ENCODE measurements around the gene RIT2. TPM values are rescaled to one million over a fixed set of nuclear protein-coding genes. Genes with fewer than 3 reads are reported as not detected.

The RIT2 gene
- total and polyA plus RNA-seq, 5 donors from 2014 or later: not detected

- Histone ChIP-seq H3K4me3 (ENCODE audit: low read depth, low read length) (no peak overlapping the region), H3K27ac (ENCODE audit: insufficient read depth, low read length, poor library complexity, severe bottlenecking) (no peak overlapping the region), H3K27me3 (ENCODE audit: control insufficient read depth, insufficient read depth, low read length) (no peaks in the 10 kb centered on the region), H3K9me3 (ENCODE audit: control insufficient read depth in 2 of 2, low read length in 2 of 2) (peaks cover 0 to 1% of the 10 kb centered on the region in 2 experiments), H3K36me3 (ENCODE audit: control insufficient read depth, insufficient read depth, low read length) (no peaks in the 10 kb centered on the region), H3K4me1 (ENCODE audit: control insufficient read depth, insufficient read depth, low read length, poor library complexity, severe bottlenecking) (no peaks in the 10 kb centered on the region)
- H3K27me3 Mint-ChIP-seq: no peaks in the 10 kb centered on the region
- H3K27ac Mint-ChIP-seq: no peak overlapping the region
- no peaks in the 10 kb centered on the region for H3K4me1 Mint-ChIP-seq
- H3K9me3 Mint-ChIP-seq: peaks cover 2 to 24% (median 6%) of the 10 kb centered on the region in 7 donors
- no peak overlapping the region for H3K4me3 Mint-ChIP-seq
- ATAC-seq (ENCODE audit: low read depth in 2 of 2) (no peak), DNase-seq (no peak)
- no peaks in the 10 kb centered on the region for H3K36me3 Mint-ChIP-seq
Measured at GRCh38 chr18:43061318-43061717, 54.2 kb downstream of the RIT2 start.

- ATAC-seq (ENCODE audit: low read depth in 2 of 2) (no peak), DNase-seq (no peak)
- no peaks in the 10 kb centered on the region for H3K27me3 Mint-ChIP-seq
- Histone ChIP-seq H3K27me3 (ENCODE audit: control insufficient read depth, insufficient read depth, low read length) (no peaks in the 10 kb centered on the region), H3K4me1 (ENCODE audit: control insufficient read depth, insufficient read depth, low read length, poor library complexity, severe bottlenecking) (no peaks in the 10 kb centered on the region), H3K9me3 (ENCODE audit: control insufficient read depth in 2 of 2, low read length in 2 of 2) (peaks cover 0 to 1% of the 10 kb centered on the region in 2 experiments), H3K27ac (ENCODE audit: insufficient read depth, low read length, poor library complexity, severe bottlenecking) (no peak overlapping the region), H3K4me3 (ENCODE audit: low read depth, low read length) (no peak overlapping the region), H3K36me3 (ENCODE audit: control insufficient read depth, insufficient read depth, low read length) (no peaks in the 10 kb centered on the region)
- peaks cover 0 to 19% (median 4%) of the 10 kb centered on the region in 7 donors for H3K9me3 Mint-ChIP-seq
- no peak overlapping the region for H3K4me3 Mint-ChIP-seq
- H3K27ac Mint-ChIP-seq: no peak overlapping the region
- no peaks in the 10 kb centered on the region for H3K4me1 Mint-ChIP-seq
- no peaks in the 10 kb centered on the region for H3K36me3 Mint-ChIP-seq
Measured at GRCh38 chr18:43060020-43060419, 55.5 kb downstream of the RIT2 start.

- H3K27me3 Mint-ChIP-seq: no peaks in the 10 kb centered on the region
- peaks cover 0 to 4% of the 10 kb centered on the region in 2 experiments for H3K9me3 ChIP-seq (ENCODE audit: control insufficient read depth in 2 of 2, low read length in 2 of 2)
- H3K27ac ChIP-seq (ENCODE audit: insufficient read depth, low read length, poor library complexity, severe bottlenecking): no peak overlapping the region
- H3K4me3 ChIP-seq (ENCODE audit: low read depth, low read length): no peak overlapping the region
- H3K4me1 Mint-ChIP-seq: no peaks in the 10 kb centered on the region
- no peaks in the 10 kb centered on the region for H3K27me3 ChIP-seq (ENCODE audit: control insufficient read depth, insufficient read depth, low read length)
- H3K36me3 Mint-ChIP-seq: no peaks in the 10 kb centered on the region
- DNase-seq (no peak), ATAC-seq (ENCODE audit: low read depth in 2 of 2) (no peak)
- no peak overlapping the region for H3K4me3 Mint-ChIP-seq
- H3K4me1 ChIP-seq (ENCODE audit: control insufficient read depth, insufficient read depth, low read length, poor library complexity, severe bottlenecking): no peaks in the 10 kb centered on the region
- no peaks in the 10 kb centered on the region for H3K36me3 ChIP-seq (ENCODE audit: control insufficient read depth, insufficient read depth, low read length)
- H3K27ac Mint-ChIP-seq: no peak overlapping the region
- H3K9me3 Mint-ChIP-seq: peaks cover 0 to 20% (median 4%) of the 10 kb centered on the region in 7 donors
Measured at GRCh38 chr18:43054815-43055519, 60.5 kb downstream of the RIT2 start.

DNA sequence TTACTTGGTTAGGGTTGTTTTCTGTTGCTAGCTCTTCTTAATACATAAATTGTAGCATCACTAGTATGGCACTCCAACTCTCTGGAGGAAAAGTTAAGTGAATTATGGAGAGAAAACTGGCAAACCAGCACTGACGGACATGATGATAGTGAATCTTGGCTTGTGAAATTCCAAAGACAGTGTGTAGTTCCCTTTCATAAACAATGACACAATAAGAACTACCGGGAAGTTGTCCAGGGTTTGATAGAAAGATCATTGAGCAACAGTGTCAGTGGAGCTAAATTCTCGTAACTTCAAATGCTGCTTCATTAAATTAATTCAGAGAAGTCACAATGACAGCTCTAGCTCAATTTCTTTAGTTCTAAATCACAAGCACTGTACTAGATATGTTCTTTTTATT lies 66.5 kb downstream of the RIT2 start:
- H3K9me3 Mint-ChIP-seq: peaks cover 0 to 21% (median 4%) of the 10 kb centered on the region in 7 donors
- no peak for DNase-seq
- Histone ChIP-seq H3K9me3 (ENCODE audit: control insufficient read depth in 2 of 2, low read length in 2 of 2) (peaks cover 0 to 4% of the 10 kb centered on the region in 2 experiments), H3K4me3 (ENCODE audit: low read depth, low read length) (no peak overlapping the region), H3K36me3 (ENCODE audit: control insufficient read depth, insufficient read depth, low read length) (no peaks in the 10 kb centered on the region), H3K27me3 (ENCODE audit: control insufficient read depth, insufficient read depth, low read length) (no peaks in the 10 kb centered on the region), H3K4me1 (ENCODE audit: control insufficient read depth, insufficient read depth, low read length, poor library complexity, severe bottlenecking) (no peaks in the 10 kb centered on the region), H3K27ac (ENCODE audit: insufficient read depth, low read length, poor library complexity, severe bottlenecking) (no peak overlapping the region)
- ATAC-seq (ENCODE audit: low read depth in 2 of 2): no peak
- no peaks in the 10 kb centered on the region for H3K27me3 Mint-ChIP-seq
- no peak overlapping the region for H3K27ac Mint-ChIP-seq
- no peaks in the 10 kb centered on the region for H3K4me1 Mint-ChIP-seq
- peak overlapping the region in 1 of 4 donors; percentile 79 for H3K4me3 Mint-ChIP-seq
- H3K36me3 Mint-ChIP-seq: no peaks in the 10 kb centered on the region

DNA sequence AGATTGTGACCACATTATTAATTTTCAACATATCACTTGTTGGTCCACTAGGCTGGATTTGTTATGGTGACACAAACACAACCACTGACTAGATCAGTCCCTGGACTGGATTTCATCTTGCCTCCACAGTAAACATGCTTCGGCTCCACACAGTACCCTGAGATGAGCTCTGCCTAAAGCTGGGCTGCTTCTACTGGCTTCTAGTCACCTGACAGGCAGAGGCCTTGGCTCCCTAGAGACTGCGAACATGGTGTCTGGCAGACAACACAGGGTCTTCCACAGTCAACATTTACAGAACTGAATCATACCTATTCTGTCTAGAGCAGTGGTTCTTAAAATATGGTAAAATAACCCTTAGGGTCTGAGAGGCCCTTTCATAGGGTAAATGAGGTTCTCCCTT lies 69.2 kb downstream of the RIT2 start:
- Histone ChIP-seq H3K27me3 (ENCODE audit: control insufficient read depth, insufficient read depth, low read length) (no peaks in the 10 kb centered on the region), H3K27ac (ENCODE audit: insufficient read depth, low read length, poor library complexity, severe bottlenecking) (no peak overlapping the region), H3K4me3 (ENCODE audit: low read depth, low read length) (no peak overlapping the region), H3K4me1 (ENCODE audit: control insufficient read depth, insufficient read depth, low read length, poor library complexity, severe bottlenecking) (no peaks in the 10 kb centered on the region), H3K9me3 (ENCODE audit: control insufficient read depth in 2 of 2, low read length in 2 of 2) (peaks cover 0 to 4% of the 10 kb centered on the region in 2 experiments), H3K36me3 (ENCODE audit: control insufficient read depth, insufficient read depth, low read length) (no peaks in the 10 kb centered on the region)
- Mint-ChIP-seq H3K27me3 (no peaks in the 10 kb centered on the region), H3K4me3 (no peak overlapping the region), H3K9me3 (peaks cover 0 to 19% (median 6%) of the 10 kb centered on the region in 7 donors), H3K36me3 (no peaks in the 10 kb centered on the region), H3K4me1 (no peaks in the 10 kb centered on the region), H3K27ac (no peak overlapping the region)
- DNase-seq (no peak), ATAC-seq (ENCODE audit: low read depth in 2 of 2) (no peak)

DNA sequence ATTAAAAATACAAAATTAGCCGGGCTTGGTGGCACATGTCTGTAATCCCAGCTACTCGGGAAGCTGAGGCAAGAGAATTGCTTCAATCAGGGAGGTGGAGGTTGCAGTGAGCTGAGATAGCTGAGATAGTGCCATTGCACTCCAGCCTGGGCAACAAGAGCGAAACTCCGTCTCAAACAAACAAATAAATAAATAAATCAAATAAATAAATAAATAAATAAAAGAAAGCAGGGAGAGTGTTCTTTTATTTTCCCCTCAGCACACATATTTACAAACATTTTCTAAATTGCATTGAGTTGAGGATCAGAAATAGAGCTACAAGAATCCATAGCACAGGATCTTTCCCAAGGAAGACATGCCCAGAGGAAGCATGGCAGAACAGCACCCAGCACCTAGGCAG lies 71.9 kb downstream of the RIT2 start:
- no peaks in the 10 kb centered on the region for H3K36me3 ChIP-seq (ENCODE audit: control insufficient read depth, insufficient read depth, low read length)
- ATAC-seq (ENCODE audit: low read depth in 2 of 2): no peak
- no peak overlapping the region for H3K4me3 ChIP-seq (ENCODE audit: low read depth, low read length)
- Mint-ChIP-seq H3K4me1 (no peaks in the 10 kb centered on the region), H3K36me3 (no peaks in the 10 kb centered on the region), H3K4me3 (no peak overlapping the region), H3K27me3 (no peaks in the 10 kb centered on the region), H3K27ac (no peak overlapping the region), H3K9me3 (peaks cover 1 to 26% (median 8%) of the 10 kb centered on the region in 7 donors)
- no peaks in the 10 kb centered on the region for H3K9me3 ChIP-seq (ENCODE audit: control insufficient read depth in 2 of 2, low read length in 2 of 2)
- no peaks in the 10 kb centered on the region for H3K27me3 ChIP-seq (ENCODE audit: control insufficient read depth, insufficient read depth, low read length)
- H3K4me1 ChIP-seq (ENCODE audit: control insufficient read depth, insufficient read depth, low read length, poor library complexity, severe bottlenecking): no peaks in the 10 kb centered on the region
- no peak overlapping the region for H3K27ac ChIP-seq (ENCODE audit: insufficient read depth, low read length, poor library complexity, severe bottlenecking)
- no peak for DNase-seq

- Mint-ChIP-seq H3K4me1 (no peaks in the 10 kb centered on the region), H3K4me3 (no peak overlapping the region), H3K9me3 (peaks cover 3 to 33% (median 10%) of the 10 kb centered on the region in 7 donors)
Measured at GRCh38 chr18:43040281-43040680, 75.2 kb downstream of the RIT2 start.

More at GRCh38 chr18:43040281-43040680, 75.2 kb downstream of the RIT2 start:
- Histone ChIP-seq H3K4me1 (ENCODE audit: control insufficient read depth, insufficient read depth, low read length, poor library complexity, severe bottlenecking) (no peaks in the 10 kb centered on the region), H3K9me3 (ENCODE audit: control insufficient read depth in 2 of 2, low read length in 2 of 2) (no peaks in the 10 kb centered on the region), H3K36me3 (ENCODE audit: control insufficient read depth, insufficient read depth, low read length) (no peaks in the 10 kb centered on the region), H3K4me3 (ENCODE audit: low read depth, low read length) (no peak overlapping the region), H3K27me3 (ENCODE audit: control insufficient read depth, insufficient read depth, low read length) (no peaks in the 10 kb centered on the region), H3K27ac (ENCODE audit: insufficient read depth, low read length, poor library complexity, severe bottlenecking) (no peak overlapping the region)
- no peak for DNase-seq
- Mint-ChIP-seq H3K27ac (no peak overlapping the region), H3K36me3 (no peaks in the 10 kb centered on the region), H3K27me3 (no peaks in the 10 kb centered on the region)
- no peak for ATAC-seq (ENCODE audit: low read depth in 2 of 2)
